NCI-H345 treated with DMSO at 0.1 percent for 48 hours (cell line): ENCODE results near the gene RAD51.
A peak's percentile ranks its signal among the peaks of the same experiment; 100 is the strongest.
"Not testable (repeated sequence)": the region's sequence is repeated elsewhere in the genome, so short reads cannot be mapped to it uniquely, and the experiment has no call there.

Experiments
- DNase-seq: peaks from one replicate; lab custom pipeline; 2025; ENCODE audit not compliant: unreplicated experiment; lab: John Stamatoyannopoulos, UW

The RAD51 gene

GRCh38 chr15:40694688-40695468, at the start of gene RAD51:
RAD51 (plus strand) TSS chr15:40695174; CDS start chr15:40698759, 3,585 bp downstream.
- peak; percentile 68 for DNase-seq

GRCh38 chr15:40647523-40647922, 47.5 kb upstream of the RAD51 start:
- DNase-seq: no peak

GRCh38 chr15:40650479-40650878, 44.5 kb upstream of the RAD51 start:
- no peak for DNase-seq

- DNase-seq: no peak
These were observed 34.3 kb upstream of the RAD51 start for GRCh38 chr15:40660686-40661085.

DNA sequence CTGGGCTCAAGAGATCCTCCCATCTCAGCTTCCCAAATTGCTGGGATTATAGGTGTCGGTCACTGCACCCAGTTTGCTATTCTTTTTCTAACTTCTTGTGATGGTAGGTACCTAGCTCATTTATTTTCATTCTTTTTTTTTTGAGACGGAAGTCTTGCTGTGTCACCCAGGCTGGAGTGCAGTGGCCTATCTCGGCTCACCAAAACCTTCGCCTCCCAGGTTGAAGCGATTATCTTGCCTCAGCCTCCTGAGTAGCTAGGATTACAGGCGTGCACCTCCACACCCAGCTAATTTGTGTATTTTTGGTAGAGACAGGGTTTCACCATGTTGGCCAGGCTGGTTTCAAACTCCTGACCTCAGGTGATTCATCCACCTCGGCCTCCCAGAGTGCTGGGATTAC, 30.1 kb upstream of the RAD51 start:
- no peak for DNase-seq

DNA sequence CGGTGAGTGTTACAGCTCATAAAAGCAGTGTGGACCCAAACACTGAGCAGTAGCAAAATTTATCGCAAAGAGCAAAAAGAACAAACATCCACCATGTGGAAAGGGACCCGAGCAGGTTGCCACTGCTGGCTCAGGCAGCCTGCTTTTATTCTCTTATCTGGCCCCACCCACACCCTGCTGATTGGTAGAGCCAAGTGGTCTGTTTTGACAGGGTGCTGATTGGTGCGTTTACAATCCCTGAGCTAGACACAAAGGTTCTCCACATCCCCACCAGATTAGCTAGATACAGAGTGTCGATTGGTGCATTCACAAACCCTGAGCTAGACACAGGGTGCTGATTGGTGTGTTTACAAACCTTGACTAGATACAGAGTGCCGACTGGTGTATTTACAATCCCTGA, 18.7 kb upstream of the RAD51 start:
- DNase-seq: not testable (repeated sequence)

- DNase-seq: not testable (repeated sequence)
These were observed 18.1 kb upstream of the RAD51 start for GRCh38 chr15:40676906-40677305.

- no peak for DNase-seq
These were observed 14.8 kb upstream of the RAD51 start for GRCh38 chr15:40680151-40680550.

DNA sequence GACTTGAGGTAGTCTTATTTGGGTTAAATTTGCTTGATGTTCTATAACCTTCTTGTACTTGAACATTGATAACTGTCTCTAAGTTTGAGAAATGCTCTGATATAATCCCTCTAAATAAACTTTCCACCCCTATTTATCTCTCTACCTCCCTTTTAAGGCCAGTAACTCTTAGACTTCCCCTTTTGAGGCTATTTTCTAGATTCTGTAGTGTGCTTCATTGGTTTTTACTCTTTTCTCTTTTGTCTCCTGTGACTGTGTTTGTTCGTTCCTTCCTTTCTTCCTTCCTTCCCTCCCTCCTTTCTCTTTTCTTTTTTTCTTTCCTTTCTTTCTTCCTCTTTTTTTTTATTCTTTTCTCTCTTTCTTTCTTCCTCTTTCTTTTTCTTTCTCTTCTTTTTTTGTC, 14.0 kb upstream of the RAD51 start:
- not testable (repeated sequence) for DNase-seq

GRCh38 chr15:40684381-40684780, 10.6 kb upstream of the RAD51 start:
- no peak for DNase-seq

- DNase-seq: no peak
These were observed 9.6 kb upstream of the RAD51 start for GRCh38 chr15:40685376-40685775.

DNA sequence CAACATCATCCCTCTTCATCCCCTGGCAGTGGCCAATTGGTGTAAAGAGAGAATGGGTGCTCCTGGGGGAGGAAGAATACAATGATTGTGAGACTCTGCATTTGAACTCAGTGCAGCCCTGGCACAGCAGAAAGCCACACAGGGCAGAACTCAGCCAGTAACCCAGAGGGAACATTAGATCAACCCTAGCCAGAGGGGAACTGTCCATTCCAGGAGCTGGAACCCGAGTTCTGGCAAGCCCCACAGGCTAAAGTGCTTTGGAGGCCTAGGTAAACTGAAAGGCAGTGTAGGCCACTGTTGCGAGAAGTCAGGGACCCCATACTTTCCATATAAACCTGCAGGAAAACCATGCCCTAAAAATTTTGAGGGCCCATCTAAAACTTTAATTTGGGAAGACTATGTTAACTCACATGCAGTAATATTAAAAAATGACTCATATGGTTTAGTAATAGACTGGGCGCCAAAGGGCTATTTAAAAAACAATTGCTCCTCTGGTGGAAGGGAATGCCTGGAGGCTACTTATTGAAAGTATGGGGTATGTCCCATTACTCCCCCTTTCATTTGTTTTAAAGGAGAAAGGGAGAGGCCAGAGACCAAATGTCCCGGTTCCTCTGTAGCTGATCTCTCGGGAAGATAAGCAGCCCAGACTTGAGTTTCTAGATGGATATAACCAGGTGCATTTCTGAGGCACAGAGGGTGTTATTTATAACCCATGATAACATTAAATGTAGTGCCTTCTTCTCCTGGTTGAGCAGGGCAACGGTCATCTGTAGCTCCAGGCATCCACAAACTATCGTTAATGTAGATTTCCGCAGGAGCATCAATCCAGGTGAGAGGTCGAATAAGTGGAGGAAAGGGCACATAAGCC, 5.8 kb upstream of the RAD51 start:
- DNase-seq: no peak

- no peak for DNase-seq
These were observed 3.2 kb upstream of the RAD51 start for GRCh38 chr15:40691737-40692136.

- no peak for DNase-seq
These were observed 878 bp upstream of the RAD51 start for GRCh38 chr15:40693904-40694687.

GRCh38 chr15:40695469-40695890, 506 bp downstream of the RAD51 start:
- DNase-seq: no peak

DNA sequence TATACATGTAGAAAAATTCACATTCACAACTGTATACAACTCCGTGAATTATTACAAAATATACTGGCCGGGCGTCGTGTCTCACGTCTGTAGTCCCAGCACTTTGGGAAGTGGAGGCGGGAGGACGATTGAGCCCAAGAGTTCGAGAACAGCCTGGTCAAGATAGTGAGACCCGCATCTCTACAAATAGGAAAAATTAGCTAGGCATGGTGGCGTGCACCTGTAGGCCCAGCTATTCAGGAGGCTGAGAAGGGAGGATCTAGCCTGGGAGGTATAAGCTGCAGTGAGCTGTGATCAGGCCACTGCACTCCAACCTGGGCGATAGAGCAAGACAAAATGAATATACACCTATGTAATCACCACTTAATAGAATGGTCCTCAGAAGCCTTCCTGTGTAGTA, 1.3 kb downstream of the RAD51 start:
- DNase-seq: no peak

GRCh38 chr15:40697916-40698315, 2.9 kb downstream of the RAD51 start:
- no peak for DNase-seq

DNA sequence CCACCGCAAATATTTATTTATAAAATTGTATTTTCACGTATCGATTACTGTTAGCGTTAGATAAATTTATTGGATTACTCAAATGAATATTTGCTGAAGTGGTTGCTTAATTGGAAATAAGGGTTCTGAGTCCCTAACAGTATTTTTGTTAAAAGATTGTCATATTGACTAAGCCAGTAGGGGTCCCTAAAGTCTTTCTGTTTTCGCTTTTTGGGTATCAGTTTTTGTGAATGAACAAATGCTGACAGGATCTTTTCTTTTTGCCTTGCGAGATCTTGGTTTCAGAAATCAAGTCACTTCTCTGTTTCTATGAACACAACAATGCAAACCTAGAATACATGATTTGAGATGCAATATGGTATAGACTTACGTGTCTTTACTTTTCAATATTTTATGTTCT, 7.1 kb downstream of the RAD51 start:
- DNase-seq: no peak

GRCh38 chr15:40706121-40706520, 11.1 kb downstream of the RAD51 start:
- DNase-seq: no peak

- no peak for DNase-seq
These were observed 19.2 kb downstream of the RAD51 start for GRCh38 chr15:40714144-40714543.

DNA sequence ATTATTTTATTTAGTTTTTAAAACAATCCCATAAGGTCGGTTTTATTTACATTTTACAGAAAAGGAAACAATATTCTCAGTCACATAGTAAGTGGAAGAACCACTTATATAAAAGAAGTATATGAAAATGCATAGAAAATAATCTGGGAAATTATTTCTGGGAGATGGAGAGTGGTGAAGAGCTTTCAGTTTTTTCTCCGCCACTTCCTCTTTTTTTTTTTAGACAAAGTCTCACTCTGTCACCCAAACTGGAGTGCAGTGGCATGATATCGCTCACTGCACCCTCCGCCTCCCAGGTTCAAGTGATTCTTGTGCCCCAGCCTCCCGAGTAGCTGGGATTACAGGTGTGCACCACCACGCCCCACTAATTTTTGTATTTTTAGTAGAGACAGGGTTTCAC, 21.2 kb downstream of the RAD51 start:
- no peak for DNase-seq
